Retinal pigment epithelial cell (primary cell): Measurements from ENCODE around the gene SLC2A11.

ENCODE experiments used
- DNase-seq: peaks from one replicate; pipeline ENCODE4 v3.0.0-alpha.2; 2010; ENCODE audit warnings: low read depth
- H3K4me3 ChIP-seq: 2 replicates; pipeline ENCODE4 v1.5.1; 2011; ENCODE audit warnings: mild to moderate bottlenecking, low read length, control low read depth, moderate library complexity
- TF ChIP-seq, protein P1 (sequence below): conservative IDR thresholded peaks from 2 replicates; pipeline ENCODE4 v1.5.1; 2011; ENCODE audit warnings: low read depth, low read length, control low read depth, inconsistent platforms

Gene SLC2A11

GRCh38 chr22:23926561-23926960 is 68.9 kb downstream of the SLC2A11 start:
- no peak for DNase-seq
- H3K4me3 ChIP-seq = no peak overlapping the region
- TF ChIP-seq, protein P1, sequence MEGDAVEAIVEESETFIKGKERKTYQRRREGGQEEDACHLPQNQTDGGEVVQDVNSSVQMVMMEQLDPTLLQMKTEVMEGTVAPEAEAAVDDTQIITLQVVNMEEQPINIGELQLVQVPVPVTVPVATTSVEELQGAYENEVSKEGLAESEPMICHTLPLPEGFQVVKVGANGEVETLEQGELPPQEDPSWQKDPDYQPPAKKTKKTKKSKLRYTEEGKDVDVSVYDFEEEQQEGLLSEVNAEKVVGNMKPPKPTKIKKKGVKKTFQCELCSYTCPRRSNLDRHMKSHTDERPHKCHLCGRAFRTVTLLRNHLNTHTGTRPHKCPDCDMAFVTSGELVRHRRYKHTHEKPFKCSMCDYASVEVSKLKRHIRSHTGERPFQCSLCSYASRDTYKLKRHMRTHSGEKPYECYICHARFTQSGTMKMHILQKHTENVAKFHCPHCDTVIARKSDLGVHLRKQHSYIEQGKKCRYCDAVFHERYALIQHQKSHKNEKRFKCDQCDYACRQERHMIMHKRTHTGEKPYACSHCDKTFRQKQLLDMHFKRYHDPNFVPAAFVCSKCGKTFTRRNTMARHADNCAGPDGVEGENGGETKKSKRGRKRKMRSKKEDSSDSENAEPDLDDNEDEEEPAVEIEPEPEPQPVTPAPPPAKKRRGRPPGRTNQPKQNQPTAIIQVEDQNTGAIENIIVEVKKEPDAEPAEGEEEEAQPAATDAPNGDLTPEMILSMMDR = no peak
